K562 (cell line): ENCODE data around the gene CDC14A. TPM values are rescaled to one million over a fixed set of nuclear protein-coding genes. Genes with fewer than 3 reads are reported as not detected.

Experiments
- CHD7 ChIP-seq: fragments of 200-600 bp; sonication (generic); IDR thresholded peaks from one replicate; pipeline ENCODE4 v1.6.1; 2012; ENCODE audit warnings: mild to moderate bottlenecking, low read depth, low read length, inconsistent platforms
- ILK ChIP-seq: fragments of 450-650 bp; IDR thresholded peaks from 2 replicates; pipeline ENCODE4 v1.6.1; 2016; ENCODE audit warnings: missing genetic modification characterization, low read depth, mild to moderate bottlenecking, missing compliant biosample characterization, moderate library complexity, borderline replicate concordance
- MCM2 ChIP-seq: fragments of 450-650 bp; IDR thresholded peaks from 2 replicates; pipeline ENCODE4 v1.6.1; 2017; ENCODE audit warnings: low read depth, mild to moderate bottlenecking
- ZNF318 ChIP-seq, 2 experiments: fragments of 450-650 bp; IDR thresholded peaks; 2 replicates each; pipeline ENCODE4 v1.6.1; 2016; ENCODE audit warnings: mild to moderate bottlenecking in 2 of 2, borderline replicate concordance in 1 of 2, low read depth in 1 of 2, moderate library complexity in 1 of 2
- ZNF561 ChIP-seq: fragments of 450-650 bp; formaldehyde crosslinking; conservative IDR thresholded peaks from 2 replicates; pipeline ENCODE4 v1.4.0; 2020; ENCODE audit warnings: mild to moderate bottlenecking, moderate library complexity
- ZNF740 ChIP-seq, 3 experiments: fragments of 200-800 bp in 1 of 3; sonication (Bioruptor generic) in 1 of 3; sonication (generic) in 1 of 3; formaldehyde crosslinking in 1 of 3; IDR thresholded peaks; 2 replicates each; pipeline versions ENCODE4 v1.6.1 to v1.8.0; 2016 to 2022; ENCODE audit warnings: mild to moderate bottlenecking in 2 of 3, missing compliant biosample characterization in 2 of 3, missing genetic modification characterization in 2 of 3, missing genetic modification reagents in 1 of 3
- polyA plus RNA-seq, 8 experiments: library from polyadenylated mRNA; depleted of rRNA in 4 of 8; stranded (reverse) in 5 of 8; unstranded in 3 of 8; fragments of >200 nt; fragmentation: Nextera tagmentation in 2 of 8; fragmentation: Illumina TruSeq in 1 of 8; extraction: Ambion mirVana in 2 of 8; extraction: Trizol in 1 of 8; gene quantifications; 2 replicates each; pipeline versions ENCODE4 v1.2.1 to v1.2.3, GENCODE V29; 2011 to 2014; ENCODE audit warnings: inconsistent platforms in 1 of 8, missing spikeins in 1 of 8
- total RNA-seq, 7 experiments: library from RNA; depleted of rRNA in 6 of 7; stranded (reverse); fragments of >200 nt in 6 of 7; fragmentation: Illumina TruSeq in 2 of 7; extraction: Trizol in 2 of 7; gene quantifications; 2 replicates each; pipeline versions ENCODE4 v1.2.1 to v1.2.3, GENCODE V29; 2011 to 2021; ENCODE audit warnings: low replicate concordance in 1 of 7

Gene CDC14A
- total and polyA plus RNA-seq, 9 of the 15 experiments (the other 6 are each of a cell fraction or from before 2014, with no cell fraction given), result 17.0 to 74.3 (median 33.4) TPM

GRCh38 chr1:100430325-100430756 is 78.0 kb downstream of the CDC14A start (continued):
- no peak for TF ChIP-seq ZNF318 (IDR thresholded peaks at IDR 0.05; ENCODE audit: borderline replicate concordance in 1 of 2, low read depth in 1 of 2)
- no peak for TF ChIP-seq MCM2
- no peak for TF ChIP-seq ILK (tag)
- no peak for TF ChIP-seq CHD7
- no peak for TF ChIP-seq ZNF740 (CRISPR knock-in tag; IDR thresholded peaks at IDR 0.05)
- TF ChIP-seq ZNF740 (tag; IDR thresholded peaks at IDR 0.05), result no peak
- no peak for TF ChIP-seq ZNF561 (CRISPR knock-in tag)
